MM.1S (cell line): ENCODE measurements around the gene SPI1.

Experiments used
- CTCF ChIP-seq: fragments of 300-600 bp; sonication (generic); IDR thresholded peaks from 2 replicates; pipeline ENCODE4 v1.5.1; 2016; ENCODE audit warnings: antibody characterized with exemption, low read length, mixed read lengths
- EZH2 ChIP-seq: fragments of 300-600 bp; sonication (generic); optimal IDR thresholded peaks from 2 replicates; pipeline ENCODE3; 2017; ENCODE audit warnings: low read depth, mild to moderate bottlenecking, antibody characterized with exemption, low read length, mixed read lengths
- EZH2phosphoT487 ChIP-seq: fragments of 300-600 bp; sonication (generic); IDR thresholded peaks from 2 replicates; pipeline ENCODE4 v1.6.1; 2018; ENCODE audit warnings: antibody characterized with exemption, low read length

DNA sequence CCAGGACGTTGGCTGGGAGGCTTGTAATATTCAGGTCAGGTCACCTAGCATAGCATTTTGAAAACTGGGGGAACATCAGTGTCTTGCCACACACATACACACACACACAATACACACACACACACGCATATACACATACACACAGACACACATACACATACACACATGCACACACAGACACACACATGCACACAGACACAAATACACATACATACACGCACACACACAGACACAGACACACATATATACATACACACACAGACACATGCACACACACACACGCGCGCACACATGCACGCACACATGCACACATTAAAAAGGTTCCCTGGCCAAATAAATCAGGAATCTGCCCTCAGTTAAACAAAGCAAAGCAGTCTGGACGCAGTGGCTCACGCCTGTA is 38.3 kb downstream of the SPI1 start:
- TF ChIP-seq EZH2 (no peak), CTCF (no peak), EZH2phosphoT487 (no peak)
